ENCODE data around the gene DLG2. TPM values are rescaled to one million over a fixed set of nuclear protein-coding genes. Genes with fewer than 3 reads are reported as not detected.

DLG2 gene
- total and polyA plus RNA-seq, 2 of the 4 experiments (the other 2 are of a cell fraction): 0.31 to 0.36 TPM

- Histone ChIP-seq H3K18ac (ENCODE audit: low read depth, low read length) (no peak overlapping the region), H3K4me3 (ENCODE audit: insufficient read depth, low read depth, low read length) (no peak overlapping the region), H4K8ac (ENCODE audit: low read depth in 2 of 2, low read length in 2 of 2) (no peak overlapping the region), H3K56ac (ENCODE audit: extremely low read depth, insufficient read depth, low read length) (no peak overlapping the region), H2BK120ac (ENCODE audit: low read depth, low read length) (no peak overlapping the region), H2AK5ac (ENCODE audit: low read depth, low read length) (no peak overlapping the region), H3K9me3 (ENCODE audit: control insufficient read depth, insufficient read depth, low read length) (peaks cover 3% of the 10 kb centered on the region; the same call in 1 of the 2 replicates), H3K23ac (ENCODE audit: low read depth, low read length) (no peak overlapping the region), H3K27ac (ENCODE audit: insufficient read depth, low read length) (no peak overlapping the region), H3K4ac (ENCODE audit: low read depth, low read length) (no peak overlapping the region), H4K20me1 (ENCODE audit: insufficient read depth, low read length) (no peaks in the 10 kb centered on the region), H2AK9ac (replicated peaks; ENCODE audit: low read depth, low read length, poor library complexity) (no peak overlapping the region), H2BK15ac (ENCODE audit: low read depth, low read length) (no peak overlapping the region), H3K9ac (ENCODE audit: low read depth, low read length) (no peak overlapping the region), H2AFZ (replicated peaks; ENCODE audit: low read length, poor library complexity) (no peak overlapping the region), H3K4me2 (ENCODE audit: low read depth, low read length) (no peak overlapping the region), H2BK20ac (ENCODE audit: low read depth, low read length) (no peak overlapping the region), H4K91ac (ENCODE audit: insufficient read depth, low read depth, low read length) (no peak overlapping the region), H3K4me1 (ENCODE audit: control insufficient read depth, insufficient read depth, low read length) (no peaks in the 10 kb centered on the region), H3K9me1 (ENCODE audit: insufficient read depth, low read length) (no peaks in the 10 kb centered on the region), H4K5ac (ENCODE audit: low read depth, low read length) (no peak overlapping the region), H3K14ac (replicated peaks; ENCODE audit: low read depth, low read length) (no peak overlapping the region), H3K27me3 (ENCODE audit: control insufficient read depth, insufficient read depth, low read length) (no peaks in the 10 kb centered on the region), H3K36me3 (ENCODE audit: control insufficient read depth, insufficient read depth, low read length) (no peaks in the 10 kb centered on the region), H2BK5ac (ENCODE audit: low read depth, low read length, poor library complexity, severe bottlenecking) (no peak overlapping the region), H3K79me1 (ENCODE audit: low read depth in 1 of 2, low read length in 2 of 2) (no peaks in the 10 kb centered on the region)
- TF ChIP-seq MXI1 (IDR thresholded peaks at IDR 0.05; ENCODE audit: borderline replicate concordance, low read depth, low read length): no peak
- no peak for TF ChIP-seq RFX5 (IDR thresholded peaks at IDR 0.05; ENCODE audit: low read depth, low read length)
- TF ChIP-seq RAD21 (IDR thresholded peaks at IDR 0.05; ENCODE audit: low read length): no peak
- no peak for TF ChIP-seq CTCF (conservative IDR thresholded peaks at IDR 0.05; ENCODE audit: low read depth, low read length)
- no peak for TF ChIP-seq FOS (IDR thresholded peaks at IDR 0.05; ENCODE audit: low read depth, low read length)
- no peak for TF ChIP-seq MAZ (IDR thresholded peaks at IDR 0.05; ENCODE audit: borderline replicate concordance, low read depth, low read length)
- ChIA-PET POLR2A (ENCODE audit: unreplicated experiment) (no interaction called here), CTCF (no interaction called here)
- in situ Hi-C loops (cut with MboI; ENCODE audit: low sequenced_read_pairs) (no loop called here), intact Hi-C loops (cut with micrococcal nuclease) (no loop called here), dilution Hi-C loops (cut with HindIII; ENCODE audit: low sequenced_read_pairs, unreplicated experiment) (no loop called here)
- DNase-seq (no peak), ATAC-seq (ENCODE audit: low read depth) (no peak)
- no TSS peak for BruUV-seq (replicated peaks)
These were observed 249.2 kb downstream of the DLG2 start for GRCh38 chr11:85377901-85378300.

Measured in IMR-90 (cell line).